Hepatocyte (in vitro differentiated cells): Measurements from ENCODE around the gene MED12.

Experiments used
- CTCF ChIP-seq: fragments of 200-600 bp; sonication (generic); IDR thresholded peaks from 2 replicates; pipeline ENCODE4 v1.5.1; 2016; ENCODE audit warnings: antibody characterized with exemption, mild to moderate bottlenecking; ENCODE audit not compliant: poor library complexity
- EZH2 ChIP-seq: fragments of 200-600 bp; sonication (generic); IDR thresholded peaks from 2 replicates; pipeline ENCODE4 v1.6.1; 2016; ENCODE audit warnings: antibody characterized with exemption, mild to moderate bottlenecking, borderline replicate concordance
- EZH2phosphoT487 ChIP-seq: fragments of 200-600 bp; sonication (generic); IDR thresholded peaks from one replicate; pipeline ENCODE4 v1.6.1; 2018; ENCODE audit warnings: antibody characterized with exemption, mild to moderate bottlenecking, low read depth, moderate library complexity; ENCODE audit not compliant: unreplicated experiment, severe bottlenecking

DNA sequence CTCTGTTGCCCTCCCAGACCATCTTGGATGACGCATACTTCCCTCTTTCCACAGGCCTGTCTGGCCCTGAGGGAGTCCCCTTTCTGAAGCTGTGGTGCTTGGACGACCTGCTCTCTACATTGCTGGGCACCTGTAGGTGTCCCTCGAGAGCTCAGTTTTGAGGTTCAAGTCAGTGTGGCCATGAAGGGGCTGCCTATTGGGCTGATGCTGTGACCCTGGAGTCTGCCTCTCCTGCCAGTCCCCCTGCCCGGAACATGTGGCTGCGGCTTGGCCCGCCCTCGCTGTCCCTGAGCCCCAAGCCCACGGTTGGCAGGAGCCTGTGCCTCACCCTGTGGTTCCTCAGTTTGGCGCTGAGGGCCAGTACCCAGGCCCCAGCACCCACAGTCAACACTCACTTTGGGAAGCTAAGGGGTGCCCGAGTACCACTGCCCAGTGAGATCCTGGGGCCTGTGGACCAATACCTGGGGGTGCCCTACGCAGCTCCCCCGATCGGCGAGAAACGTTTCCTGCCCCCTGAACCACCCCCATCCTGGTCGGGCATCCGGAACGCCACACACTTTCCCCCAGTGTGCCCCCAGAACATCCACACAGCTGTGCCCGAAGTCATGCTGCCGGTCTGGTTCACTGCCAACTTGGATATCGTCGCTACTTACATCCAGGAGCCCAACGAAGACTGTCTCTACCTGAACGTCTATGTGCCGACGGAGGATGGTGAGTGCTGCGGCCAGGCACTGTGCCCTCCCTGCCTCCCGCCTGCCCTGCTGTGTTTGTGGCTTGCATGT lies 29.3 kb downstream of the MED12 start:
- TF ChIP-seq EZH2: no peak
- TF ChIP-seq CTCF: no peak
- no peak for TF ChIP-seq EZH2phosphoT487
